COLO829 (cell line): ENCODE results near the gene TMEM117.

ENCODE experiments used
- DNase-seq: peaks from one replicate; pipeline ENCODE4 v3.0.0; 2012; ENCODE audit warnings: low spot score

TMEM117 gene

GRCh38 chr12:43964033-43964432 is 128.2 kb downstream of the TMEM117 start:
- no peak for DNase-seq

GRCh38 chr12:43964961-43965360 is 129.1 kb downstream of the TMEM117 start:
- peak; percentile 54 for DNase-seq

GRCh38 chr12:43965899-43966298 is 130.0 kb downstream of the TMEM117 start:
- no peak for DNase-seq

- no peak for DNase-seq
These were observed 132.9 kb downstream of the TMEM117 start for GRCh38 chr12:43968736-43969135.

GRCh38 chr12:43969882-43970281 is 134.0 kb downstream of the TMEM117 start:
- peak; percentile 42 for DNase-seq

- DNase-seq: no peak
These were observed 137.5 kb downstream of the TMEM117 start for GRCh38 chr12:43973385-43973784.

- no peak for DNase-seq
These were observed 138.1 kb downstream of the TMEM117 start for GRCh38 chr12:43973993-43974392.

GRCh38 chr12:43976027-43976426 is 140.1 kb downstream of the TMEM117 start:
- DNase-seq: no peak

- no peak for DNase-seq
These were observed 142.7 kb downstream of the TMEM117 start for GRCh38 chr12:43978556-43978955.

GRCh38 chr12:43979450-43979849 is 143.6 kb downstream of the TMEM117 start:
- DNase-seq: no peak

- DNase-seq: no peak
These were observed 144.8 kb downstream of the TMEM117 start for GRCh38 chr12:43980627-43981191.

- no peak for DNase-seq
These were observed 145.8 kb downstream of the TMEM117 start for GRCh38 chr12:43981726-43982125.

GRCh38 chr12:43982544-43982943 is 146.7 kb downstream of the TMEM117 start:
- DNase-seq: peak; percentile 53

GRCh38 chr12:43988838-43989560 is 153.1 kb downstream of the TMEM117 start:
- DNase-seq: no peak

GRCh38 chr12:43992856-43993255 is 157.0 kb downstream of the TMEM117 start:
- peak; percentile 46 for DNase-seq

- no peak for DNase-seq
These were observed 164.6 kb downstream of the TMEM117 start for GRCh38 chr12:44000309-44000952.

GRCh38 chr12:44002607-44003006 is 166.7 kb downstream of the TMEM117 start:
- DNase-seq: no peak

GRCh38 chr12:44003721-44004120 is 167.8 kb downstream of the TMEM117 start:
- no peak for DNase-seq

GRCh38 chr12:44015333-44015941 is 179.6 kb downstream of the TMEM117 start:
- peak; percentile 43 for DNase-seq

GRCh38 chr12:44017216-44017615 is 181.3 kb downstream of the TMEM117 start:
- DNase-seq: no peak

GRCh38 chr12:44019118-44019517 is 183.2 kb downstream of the TMEM117 start:
- DNase-seq: no peak

- DNase-seq: no peak
These were observed 184.7 kb downstream of the TMEM117 start for GRCh38 chr12:44020555-44020954.

- DNase-seq: no peak
These were observed 185.6 kb downstream of the TMEM117 start for GRCh38 chr12:44021471-44021971.
